Calu3 (cell line): ENCODE results near the gene CLEC16A. TPM values are rescaled to one million over a fixed set of nuclear protein-coding genes. Genes with fewer than 3 reads are reported as not detected.

Source experiments
- BruUV-seq: library from RNA; stranded (reverse); fragments of 400-500 nt; replicated peaks from 2 replicates; lab custom pipeline; 2021; lab: Mats Ljungman, UMichigan
- CTCF ChIA-PET: fragments of 300-600 bp; sonication (Branson Sonifier 250); formaldehyde crosslinking; loops from one replicate; lab custom pipeline; 2022; ENCODE audit warnings: antibody characterized with exemption; lab: Charles Lee
- DNase-seq: peaks from one replicate; pipeline ENCODE4 v3.0.0; 2022
- H3K27ac Mint-ChIP-seq: one replicate; pipeline ENCODE4 v1.8.0; 2022; ENCODE audit warnings: mixed read lengths; ENCODE audit not compliant: unreplicated experiment
- H3K27me3 Mint-ChIP-seq: one replicate; pipeline ENCODE4 v1.8.0; 2022; ENCODE audit warnings: mixed read lengths; ENCODE audit not compliant: unreplicated experiment
- H3K36me3 Mint-ChIP-seq: one replicate; pipeline ENCODE4 v1.8.0; 2022; ENCODE audit warnings: mild to moderate bottlenecking, moderate library complexity, mixed read lengths; ENCODE audit not compliant: insufficient read depth, unreplicated experiment
- H3K4me1 Mint-ChIP-seq: one replicate; pipeline ENCODE4 v1.8.0; 2022; ENCODE audit warnings: mild to moderate bottlenecking, low read depth, mixed read lengths; ENCODE audit not compliant: unreplicated experiment
- H3K4me3 Mint-ChIP-seq: one replicate; pipeline ENCODE4 v1.8.0; 2022; ENCODE audit warnings: mild to moderate bottlenecking, low read depth, moderate library complexity, mixed read lengths; ENCODE audit not compliant: unreplicated experiment
- H3K9me3 Mint-ChIP-seq: one replicate; pipeline ENCODE4 v1.8.0; 2022; ENCODE audit warnings: low read depth, mixed read lengths; ENCODE audit not compliant: unreplicated experiment
- CTCF ChIP-seq: fragments of 200-600 bp; IDR thresholded peaks from one replicate; pipeline ENCODE4 v1.8.0; 2022; ENCODE audit warnings: antibody characterized with exemption; ENCODE audit not compliant: unreplicated experiment
- intact Hi-C: fragments of 100-400 bp; cut with micrococcal nuclease; formaldehyde crosslinking; loops from one replicate; pipeline ENCODE4 v1.10.0; 2022; ENCODE audit not compliant: unreplicated experiment
- total RNA-seq: library from RNA; stranded (reverse); gene quantifications from 2 replicates; pipeline ENCODE4 v1.2.3, GENCODE V29; 2022

The CLEC16A gene
- total RNA-seq, 1 experiment from 2014 or later, result 33.0 TPM

- CTCF ChIA-PET, result no interaction called here
- TF ChIP-seq CTCF, result no peak
- intact Hi-C loops, result loop anchor here (10.0 kb wide), 1 partner anchor 146 kb away; the partner anchor contains the start of gene SOCS1
- Mint-ChIP-seq H3K27ac (no peak overlapping the region), H3K27me3 (no peaks in the 10 kb centered on the region), H3K9me3 (peaks cover 2% of the 10 kb centered on the region), H3K36me3 (no peaks in the 10 kb centered on the region), H3K4me1 (peaks cover 8% of the 10 kb centered on the region), H3K4me3 (no peak overlapping the region)
- no TSS peak for BruUV-seq
- DNase-seq, result no peak
Observed at GRCh38 chr16:11108466-11108805, 164.1 kb downstream of the CLEC16A start.

GRCh38 chr16:11109566-11109965 lies 165.2 kb downstream of the CLEC16A start:
- H3K27me3 Mint-ChIP-seq, result no peaks in the 10 kb centered on the region
- DNase-seq, result no peak
- peaks cover 2% of the 10 kb centered on the region for H3K9me3 Mint-ChIP-seq
- no peaks in the 10 kb centered on the region for H3K36me3 Mint-ChIP-seq
- no peak for TF ChIP-seq CTCF
- no peak overlapping the region for H3K27ac Mint-ChIP-seq
- intact Hi-C loops, result loop anchor here (10.0 kb wide), 1 partner anchor 145 kb away; the partner anchor contains the start of gene SOCS1
- H3K4me1 Mint-ChIP-seq, result peaks cover 8% of the 10 kb centered on the region
- no TSS peak for BruUV-seq
- H3K4me3 Mint-ChIP-seq, result no peak overlapping the region
- CTCF ChIA-PET, result interaction anchor here (0.8 kb wide), 1 partner anchor 7 kb away, joined by 3 read pairs; no protein-coding TSS in a partner anchor

- Mint-ChIP-seq H3K4me3 (no peak overlapping the region), H3K27ac (no peak overlapping the region), H3K4me1 (no peaks in the 10 kb centered on the region), H3K27me3 (no peaks in the 10 kb centered on the region), H3K36me3 (no peaks in the 10 kb centered on the region), H3K9me3 (peaks cover 2% of the 10 kb centered on the region)
- TF ChIP-seq CTCF, result no peak
- CTCF ChIA-PET, result interaction anchor here (1.0 kb wide), 1 partner anchor 14 kb away, joined by 4 read pairs; no protein-coding TSS in a partner anchor
- intact Hi-C loops, result no loop called here
- no peak for DNase-seq
- no TSS peak for BruUV-seq
Observed at GRCh38 chr16:11111150-11111549, 166.8 kb downstream of the CLEC16A start.

- Mint-ChIP-seq H3K4me1 (no peaks in the 10 kb centered on the region), H3K9me3 (peaks cover 2% of the 10 kb centered on the region), H3K27me3 (no peaks in the 10 kb centered on the region), H3K27ac (no peak overlapping the region), H3K4me3 (no peak overlapping the region), H3K36me3 (no peaks in the 10 kb centered on the region)
- intact Hi-C loops, result no loop called here
- CTCF ChIA-PET, result interaction anchor here (0.7 kb wide), 1 partner anchor 87 kb away, joined by 4 read pairs; no protein-coding TSS in a partner anchor
- TF ChIP-seq CTCF, result no peak
- BruUV-seq, result no TSS peak
- no peak for DNase-seq
Observed at GRCh38 chr16:11111856-11112634, 167.7 kb downstream of the CLEC16A start.
